ENCODE results near the gene TEAD3. TPM values are rescaled to one million over a fixed set of nuclear protein-coding genes. Genes with fewer than 3 reads are reported as not detected.
A peak's percentile ranks its signal among the peaks of the same experiment; 100 is the strongest.
"Not testable (repeated sequence)": the region's sequence is repeated elsewhere in the genome, so short reads cannot be mapped to it uniquely, and the experiment has no call there.

Gene TEAD3
- total RNA-seq: 0.13 and 0.26 TPM in 2 replicates

DNA sequence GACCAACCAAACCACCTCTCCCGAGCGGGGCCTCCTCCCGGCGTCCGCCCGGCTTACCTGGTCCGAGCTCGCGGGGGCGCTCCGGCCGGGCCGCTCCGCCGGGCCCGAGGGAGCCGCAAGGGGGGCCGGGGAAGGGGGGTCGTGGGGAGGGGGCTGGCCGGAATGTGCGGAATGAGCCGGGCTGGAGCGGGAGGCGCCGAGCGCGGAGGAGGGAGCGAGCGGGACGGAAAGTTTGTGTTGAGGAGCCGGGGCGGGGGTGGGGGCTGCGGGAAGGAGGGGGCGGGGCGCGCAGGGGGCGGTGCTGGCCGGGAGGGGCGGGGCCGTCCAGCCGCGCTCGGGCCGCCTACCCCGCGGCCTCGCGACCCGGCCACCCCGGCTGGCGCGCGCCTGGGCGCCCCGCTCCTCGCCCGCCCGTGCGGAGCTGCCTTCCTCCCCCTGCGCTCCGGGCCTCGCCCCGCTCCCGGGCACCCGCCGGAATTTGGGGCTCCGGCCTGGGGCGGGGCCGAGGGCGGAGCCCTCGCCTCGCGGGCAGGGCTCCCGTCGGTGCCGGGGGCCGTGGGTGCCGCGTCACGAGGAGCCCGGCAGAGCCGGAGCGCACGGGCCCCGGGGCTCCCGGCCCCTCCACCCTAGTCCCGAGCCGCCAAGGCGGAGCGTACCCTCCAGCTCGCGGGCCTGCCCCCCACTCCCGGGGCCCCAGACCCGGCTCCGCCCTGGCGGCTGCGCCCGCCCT, at the start of gene TEAD3:
TSS of gene TEAD3 (minus strand) at position 239 of the 730 bp plus-strand sequence.
- DNase-seq (ENCODE audit: low read depth in 2 of 2): peak in 1 of 2 donors; percentile 22

- no peak for DNase-seq (ENCODE audit: low read depth in 2 of 2)
Observed at GRCh38 chr6:35544769-35545361, 48.0 kb upstream of the TEAD3 start.

DNA sequence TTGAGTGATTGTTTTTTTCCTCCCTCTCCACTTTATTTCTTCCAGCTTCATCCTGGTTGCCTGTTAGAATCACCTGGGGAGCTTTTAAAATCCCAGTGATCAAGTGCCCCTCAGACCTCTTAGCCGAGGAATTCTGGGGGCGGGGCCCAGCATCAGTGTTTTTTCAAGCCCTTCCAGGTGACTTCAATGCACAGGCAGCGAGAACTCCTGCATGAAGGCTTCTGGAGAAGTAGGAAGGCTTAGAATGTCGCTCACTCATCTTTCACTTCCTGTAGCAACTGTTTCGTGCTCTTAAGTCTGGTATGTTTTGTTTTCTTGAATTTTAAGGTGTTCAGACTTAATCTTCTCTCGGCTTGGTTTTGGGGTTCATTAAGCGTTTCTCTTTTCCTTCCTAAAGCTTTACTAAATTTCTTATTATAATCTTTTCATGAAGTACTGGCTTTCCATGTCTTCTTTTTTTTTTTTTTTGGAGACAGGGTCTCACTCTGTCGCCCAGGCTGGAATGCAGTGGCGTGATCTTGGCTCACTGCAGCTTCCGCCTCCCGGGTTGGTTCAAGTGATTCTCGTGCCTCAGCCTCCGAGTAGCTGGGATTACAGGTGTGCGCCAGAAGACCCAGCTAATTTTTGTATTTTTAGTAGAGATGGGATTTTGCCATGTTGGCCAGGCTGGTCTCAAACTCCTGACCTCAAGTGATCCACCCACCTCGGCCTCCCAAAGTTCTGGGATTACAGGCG, 46.7 kb upstream of the TEAD3 start:
- no peak for DNase-seq (ENCODE audit: low read depth in 2 of 2)

DNA sequence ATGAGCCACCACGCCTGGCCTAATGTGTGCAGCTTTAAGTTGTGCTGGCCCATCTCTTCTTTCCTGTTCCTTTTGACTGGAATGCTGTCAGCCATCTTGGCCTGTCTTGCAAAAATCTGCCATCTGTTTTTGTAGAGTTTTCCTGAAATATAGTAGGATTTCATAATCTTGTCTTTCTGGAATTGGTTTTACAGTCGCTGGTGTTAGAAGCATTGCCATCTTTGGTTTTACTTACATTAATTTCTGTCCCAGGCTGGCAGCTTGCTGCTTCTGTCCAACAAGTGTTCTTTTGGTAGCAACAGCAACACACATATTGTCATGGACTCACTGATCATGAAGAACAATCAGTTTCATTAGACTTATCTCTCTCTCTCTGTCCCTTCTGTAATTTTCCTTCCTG, 45.0 kb upstream of the TEAD3 start:
- no peak for DNase-seq (ENCODE audit: low read depth in 2 of 2)

GRCh38 chr6:35539223-35539622, 42.3 kb upstream of the TEAD3 start:
- DNase-seq (ENCODE audit: low read depth in 2 of 2): no peak

DNA sequence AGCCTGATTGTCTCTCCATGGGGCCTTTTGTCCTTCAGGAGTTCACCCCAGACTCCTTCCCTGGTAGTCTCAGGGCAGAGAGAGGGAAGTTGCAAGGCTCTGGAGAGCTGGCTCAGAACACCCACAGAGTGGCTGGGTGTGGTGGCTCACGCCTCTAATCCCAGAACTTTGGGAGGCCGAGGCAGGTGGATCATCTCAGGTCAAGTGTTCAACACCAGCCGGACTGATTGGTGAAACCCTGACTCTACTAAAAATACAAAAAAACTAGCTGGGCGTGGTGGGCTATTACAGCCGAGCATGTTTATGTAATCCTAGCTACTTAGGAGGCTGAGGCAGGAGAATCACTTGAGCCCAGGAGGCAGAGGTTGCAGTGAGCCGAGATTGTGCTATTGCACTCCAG, 39.0 kb upstream of the TEAD3 start:
- not testable (repeated sequence) for DNase-seq (ENCODE audit: low read depth in 2 of 2)

DNA sequence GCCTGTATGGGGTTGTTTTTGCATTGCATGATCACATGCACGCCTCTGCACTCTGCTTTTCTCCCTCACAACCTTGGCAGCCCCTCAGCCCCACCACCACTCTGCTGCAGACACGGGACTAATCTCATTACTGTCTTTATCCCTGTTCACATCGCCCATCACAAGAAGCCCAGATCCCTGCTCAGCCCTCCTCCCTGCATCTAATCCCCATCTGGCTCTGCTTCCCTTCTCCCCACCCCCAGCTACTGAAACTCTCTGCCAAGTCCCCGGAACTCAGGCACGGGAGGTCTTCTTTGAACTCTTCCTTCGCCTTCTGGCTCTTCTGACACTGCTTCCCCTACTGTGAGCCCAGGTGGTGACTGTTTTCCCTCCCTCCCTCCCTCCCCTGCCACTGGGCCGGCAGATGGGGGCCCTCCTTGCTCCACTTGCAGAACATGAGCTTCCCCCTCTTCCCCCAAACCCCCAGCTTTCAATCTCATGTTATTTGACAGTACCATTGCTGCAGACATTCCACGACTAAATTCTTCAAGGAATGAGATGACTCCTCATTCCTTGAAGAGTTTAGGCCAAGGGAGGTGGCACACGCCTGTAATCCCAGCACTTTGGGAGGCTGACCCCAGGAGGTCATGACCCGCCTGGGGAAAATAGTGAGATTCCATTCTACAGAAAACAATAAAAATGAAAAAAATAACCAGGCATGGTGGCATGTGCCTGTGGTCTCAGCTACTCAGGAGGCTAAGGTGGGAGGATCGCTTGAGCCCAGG, 37.7 kb upstream of the TEAD3 start:
- DNase-seq (ENCODE audit: low read depth in 2 of 2): no peak

DNA sequence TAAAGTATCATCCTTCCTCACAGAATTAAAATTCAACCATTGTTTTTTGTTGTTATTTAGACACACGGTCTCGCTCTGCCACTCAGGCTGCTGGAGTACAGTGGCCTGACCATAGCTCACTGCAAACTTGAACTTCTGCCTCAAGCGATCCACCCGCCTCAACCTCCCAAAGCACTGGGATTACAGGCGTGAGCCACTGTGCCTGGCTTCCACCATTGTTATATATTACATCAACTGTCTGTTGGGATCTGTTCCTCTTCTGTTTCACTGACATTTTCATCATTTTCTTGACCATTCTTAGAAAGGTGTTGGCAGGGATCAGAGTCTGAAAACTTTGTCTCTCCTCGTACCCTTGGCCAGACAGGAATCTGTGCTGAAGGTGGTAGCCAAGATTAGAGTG, 37.1 kb upstream of the TEAD3 start:
- DNase-seq (ENCODE audit: low read depth in 2 of 2): no peak

DNA sequence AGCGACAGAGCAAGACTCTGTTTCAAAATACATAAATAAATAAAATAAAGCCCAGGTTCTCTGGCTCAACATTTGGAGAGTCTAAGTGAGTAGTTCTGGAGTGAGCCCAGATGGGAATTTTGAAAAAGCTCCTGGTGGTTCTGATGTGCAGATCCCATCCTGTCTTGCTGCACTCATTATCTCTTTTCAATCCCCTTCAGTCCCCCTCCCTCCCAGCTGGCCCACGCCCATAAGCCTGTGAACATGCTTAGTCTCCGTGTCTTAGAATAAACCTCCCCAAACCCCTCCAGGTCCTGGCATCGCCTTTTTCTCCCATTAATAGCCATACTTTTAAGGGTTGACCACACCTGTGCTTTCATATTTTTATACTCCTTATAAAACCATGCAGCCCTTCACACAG, 35.2 kb upstream of the TEAD3 start:
- no peak for DNase-seq (ENCODE audit: low read depth in 2 of 2)

DNA sequence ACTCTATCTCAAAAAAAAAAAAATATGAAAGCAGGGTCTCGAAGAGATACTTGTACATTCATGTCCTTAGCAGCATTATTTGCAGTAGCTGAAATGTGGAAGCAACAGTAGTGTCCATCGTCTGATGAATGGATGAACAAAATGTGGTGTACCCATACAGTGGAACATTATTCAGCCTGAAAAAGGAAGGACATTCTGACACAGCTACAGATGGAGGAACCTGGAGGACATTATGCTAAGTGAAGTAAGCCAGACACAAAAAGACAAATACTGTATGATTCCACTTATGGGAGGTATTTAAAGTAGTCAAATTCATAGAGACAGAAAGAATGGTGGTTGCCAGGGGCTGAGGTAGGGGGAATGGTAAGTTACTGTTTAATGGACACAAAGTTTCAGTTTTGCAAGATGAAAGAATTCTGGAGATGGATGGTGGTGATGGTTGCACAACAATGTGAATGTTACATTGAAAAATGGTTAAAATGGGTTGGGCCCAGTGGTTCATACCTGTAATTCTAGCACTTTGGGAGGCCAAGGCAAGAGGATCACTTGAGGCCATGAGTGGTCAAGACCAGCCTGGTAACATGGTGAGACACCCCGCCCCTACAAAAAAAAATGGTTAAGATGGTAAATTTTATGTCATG, 27.6 kb upstream of the TEAD3 start:
- DNase-seq (ENCODE audit: low read depth in 2 of 2): no peak

- DNase-seq (ENCODE audit: low read depth in 2 of 2): peak; percentile 15 to 58
Observed at GRCh38 chr6:35522660-35523658, 26.1 kb upstream of the TEAD3 start.

- DNase-seq (ENCODE audit: low read depth in 2 of 2): no peak
Observed at GRCh38 chr6:35522151-35522550, 25.3 kb upstream of the TEAD3 start.

GRCh38 chr6:35521235-35521634, 24.4 kb upstream of the TEAD3 start:
- no peak for DNase-seq (ENCODE audit: low read depth in 2 of 2)

DNA sequence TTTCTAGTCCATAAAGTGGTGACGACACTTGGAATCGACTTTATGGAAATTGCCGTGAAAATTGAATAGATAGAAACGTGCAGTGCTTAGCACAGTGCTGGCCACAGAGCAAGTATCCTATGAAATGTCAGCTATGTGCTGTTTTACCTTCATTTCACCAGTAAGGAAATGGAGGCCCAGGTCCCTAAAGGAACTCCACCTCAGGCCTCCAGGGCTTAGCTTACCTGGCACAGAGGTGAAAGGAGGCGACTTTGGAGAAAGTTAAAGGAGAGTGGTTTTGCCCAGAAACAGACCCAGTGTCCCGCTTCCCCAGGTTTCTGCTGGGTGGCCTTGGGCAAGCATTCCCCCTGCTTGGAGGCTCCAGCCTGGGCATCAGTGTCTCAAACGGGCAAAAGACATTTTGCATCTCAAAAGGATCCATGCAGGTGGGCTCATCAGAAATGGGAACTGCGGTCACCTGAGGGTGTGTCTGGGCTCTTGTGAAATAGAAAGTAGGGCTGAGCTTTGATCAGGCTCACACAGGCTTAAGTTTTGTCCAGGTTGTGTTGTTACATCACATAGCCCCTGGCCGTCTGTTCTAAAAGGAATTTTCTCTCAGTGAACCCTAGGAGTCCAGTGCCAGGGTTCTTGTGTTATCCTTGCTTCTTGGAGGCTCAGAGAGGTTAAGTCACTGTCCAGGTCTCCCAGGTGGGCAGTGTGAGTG, 22.6 kb upstream of the TEAD3 start:
- DNase-seq (ENCODE audit: low read depth in 2 of 2): no peak

GRCh38 chr6:35518566-35519312, 21.9 kb upstream of the TEAD3 start:
- DNase-seq (ENCODE audit: low read depth in 2 of 2): no peak

DNA sequence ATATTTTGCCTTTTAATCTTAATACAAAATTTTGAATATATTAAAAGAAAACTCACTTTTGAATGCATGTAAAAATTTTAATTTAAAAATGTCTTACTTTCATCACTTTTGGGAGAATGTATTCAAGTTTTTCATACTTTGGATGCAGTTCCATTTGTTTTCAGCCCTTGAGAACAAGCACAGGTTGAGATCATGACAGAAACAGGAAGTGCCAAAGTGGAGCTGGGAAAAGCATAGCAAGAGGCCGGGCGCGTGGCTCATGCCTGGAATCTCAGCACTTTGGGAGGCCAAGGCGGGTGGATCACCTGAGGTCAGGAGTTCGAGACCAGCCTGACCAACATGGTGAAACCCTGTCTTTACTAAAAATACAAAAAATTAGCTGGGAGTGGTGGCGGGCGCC, 21.1 kb upstream of the TEAD3 start:
- peak in 1 of 2 donors; percentile 29 for DNase-seq (ENCODE audit: low read depth in 2 of 2)

- no peak for DNase-seq (ENCODE audit: low read depth in 2 of 2)
Observed at GRCh38 chr6:35516712-35517111, 19.8 kb upstream of the TEAD3 start.

- DNase-seq (ENCODE audit: low read depth in 2 of 2): not testable (repeated sequence)
Observed at GRCh38 chr6:35515939-35516338, 19.1 kb upstream of the TEAD3 start.

DNA sequence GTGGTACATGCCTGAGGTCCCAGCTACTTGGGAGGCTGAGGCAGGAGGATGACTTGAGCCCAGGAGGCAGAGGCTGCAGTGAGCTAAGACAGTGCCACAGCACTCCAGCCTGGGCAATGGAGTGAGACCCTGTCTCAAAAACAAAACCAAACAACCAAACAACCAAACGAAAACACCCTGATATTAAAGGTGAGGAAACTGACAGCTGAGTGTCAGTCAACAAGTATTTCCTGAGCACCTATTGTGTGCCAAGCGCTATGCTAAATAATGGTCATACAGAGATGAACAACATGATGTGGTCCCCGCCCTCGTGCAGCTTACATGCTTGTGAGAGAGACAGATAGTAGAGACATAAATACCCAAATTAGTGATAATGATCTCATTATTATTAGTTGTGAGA, 17.7 kb upstream of the TEAD3 start:
- no peak for DNase-seq (ENCODE audit: low read depth in 2 of 2)
